ENCODE data around the gene RSRP1.
"Not testable (repeated sequence)": the region's sequence is repeated elsewhere in the genome, so short reads cannot be mapped to it uniquely, and the experiment has no call there.

The RSRP1 gene, protein sequence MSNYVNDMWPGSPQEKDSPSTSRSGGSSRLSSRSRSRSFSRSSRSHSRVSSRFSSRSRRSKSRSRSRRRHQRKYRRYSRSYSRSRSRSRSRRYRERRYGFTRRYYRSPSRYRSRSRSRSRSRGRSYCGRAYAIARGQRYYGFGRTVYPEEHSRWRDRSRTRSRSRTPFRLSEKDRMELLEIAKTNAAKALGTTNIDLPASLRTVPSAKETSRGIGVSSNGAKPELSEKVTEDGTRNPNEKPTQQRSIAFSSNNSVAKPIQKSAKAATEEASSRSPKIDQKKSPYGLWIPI

GRCh38 chr1:25247024-25247828 lies at the start of gene RSRP1:
Gene RSRP1 (minus strand): TSS chr1:25247454. CDS start chr1:25246963, 491 bp downstream.
- DNase-seq (ENCODE audit: low spot score) = peak; percentile 99

DNA sequence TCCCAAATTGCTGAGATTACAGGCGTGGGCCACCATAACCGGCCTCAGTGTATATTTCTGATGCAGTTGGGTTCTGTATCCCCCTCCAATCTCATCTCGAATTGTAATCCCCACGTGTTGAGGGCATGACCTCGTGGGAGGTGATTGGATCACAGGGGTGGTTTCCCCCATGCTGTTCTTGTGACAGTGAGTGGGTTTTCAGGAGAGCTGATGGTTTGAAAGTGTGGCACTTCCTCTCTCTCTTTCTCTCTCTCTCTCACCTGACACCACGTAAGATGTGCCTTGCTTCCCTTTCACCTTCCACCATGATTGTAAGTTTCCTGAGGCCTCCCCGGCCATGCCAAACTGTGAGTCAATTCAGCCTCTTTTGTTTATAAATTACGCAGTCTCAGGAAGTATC lies 49.2 kb upstream of the RSRP1 start:
- not testable (repeated sequence) for DNase-seq (ENCODE audit: low spot score)

- DNase-seq (ENCODE audit: low spot score) = not testable (repeated sequence)
Observed at GRCh38 chr1:25294889-25295826, 47.9 kb upstream of the RSRP1 start.

- not testable (repeated sequence) for DNase-seq (ENCODE audit: low spot score)
Observed at GRCh38 chr1:25293426-25293825, 46.2 kb upstream of the RSRP1 start.

DNA sequence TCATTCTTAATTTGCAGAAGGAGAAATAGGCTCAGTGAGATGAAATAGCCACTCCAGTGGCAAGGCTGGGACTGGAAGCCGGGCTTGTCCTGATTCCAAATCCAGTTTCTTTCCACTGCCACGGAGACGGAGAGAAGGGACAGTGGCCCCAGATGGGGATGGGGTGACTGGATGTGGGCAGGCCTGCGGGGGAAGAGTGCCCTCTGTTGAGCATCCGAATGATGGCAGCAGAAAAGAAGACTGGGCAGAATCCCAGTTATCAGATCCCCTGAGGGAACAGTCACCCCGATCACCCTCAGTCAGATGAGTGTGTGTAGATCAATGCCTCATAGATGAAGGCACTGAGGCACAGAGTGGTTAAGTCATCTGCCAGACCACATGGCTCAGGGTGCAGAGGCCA lies 42.8 kb upstream of the RSRP1 start:
- not testable (repeated sequence) for DNase-seq (ENCODE audit: low spot score)

DNA sequence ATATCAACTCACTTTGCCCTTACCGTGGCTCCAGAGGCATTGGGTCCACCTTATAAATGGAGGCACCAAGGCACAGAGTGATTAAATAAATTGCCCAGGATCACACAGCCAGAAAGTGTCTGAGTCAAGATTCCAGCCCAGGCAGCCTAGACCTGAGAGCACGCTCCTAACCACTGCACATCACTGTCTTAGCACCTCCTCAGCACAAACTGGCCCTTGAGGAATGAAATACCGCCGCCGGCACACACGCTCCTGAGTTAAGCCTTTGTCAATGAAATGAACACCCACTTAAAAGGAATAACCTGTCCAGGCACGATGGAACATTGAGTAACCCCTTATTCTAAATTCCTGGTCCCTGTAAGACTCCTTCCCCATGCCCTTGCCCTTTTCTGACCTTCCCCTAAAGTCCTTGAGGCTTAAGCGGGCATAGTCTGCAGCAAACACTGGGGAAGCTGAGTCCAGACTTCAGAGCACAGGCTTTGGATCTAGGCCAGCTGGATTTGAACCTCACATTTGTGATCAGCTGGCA lies 41.4 kb upstream of the RSRP1 start:
- DNase-seq (ENCODE audit: low spot score) = not testable (repeated sequence)

DNA sequence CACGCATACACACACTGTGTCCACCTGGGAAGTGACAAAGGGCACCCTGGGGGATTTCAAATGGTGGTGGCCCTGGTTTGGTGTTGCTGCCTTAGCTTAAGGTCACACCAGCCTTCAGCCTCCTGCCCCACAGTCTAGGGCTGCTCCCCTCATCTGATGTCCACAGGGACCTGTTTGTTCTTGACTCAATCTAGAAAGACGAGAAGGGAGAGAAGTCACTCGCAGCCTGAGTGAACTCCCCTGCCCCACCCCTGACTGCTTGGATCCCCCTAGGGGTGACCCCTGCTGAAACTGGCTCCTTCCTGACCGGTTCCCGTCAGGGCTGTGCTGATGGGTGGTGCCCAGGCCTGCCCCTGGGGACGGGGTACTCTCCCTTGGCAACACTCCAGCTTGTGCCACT lies 39.9 kb upstream of the RSRP1 start:
- DNase-seq (ENCODE audit: low spot score) = not testable (repeated sequence)

DNA sequence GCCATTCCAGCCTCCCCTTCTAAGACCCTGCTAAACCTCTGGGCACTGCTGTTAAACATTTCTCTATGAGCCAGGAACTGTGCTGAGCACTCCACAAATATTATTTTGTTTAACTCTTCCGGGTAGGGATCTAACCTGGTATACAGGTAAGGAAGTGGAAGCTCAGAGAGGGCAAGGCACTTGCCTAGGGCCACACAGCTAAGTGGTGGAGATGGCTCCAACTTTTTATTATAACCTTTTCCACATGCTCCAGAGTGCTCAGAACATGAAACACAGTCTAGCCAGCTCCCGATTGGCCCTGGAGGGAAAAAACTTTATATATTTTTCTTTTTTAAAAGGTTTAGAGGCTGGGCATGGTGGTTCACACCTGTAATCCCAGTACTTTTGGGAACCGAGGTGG lies 38.6 kb upstream of the RSRP1 start:
- not testable (repeated sequence) for DNase-seq (ENCODE audit: low spot score)

GRCh38 chr1:25279693-25280111 lies 32.4 kb upstream of the RSRP1 start:
- not testable (repeated sequence) for DNase-seq (ENCODE audit: low spot score)

GRCh38 chr1:25278790-25279189 lies 31.5 kb upstream of the RSRP1 start:
- not testable (repeated sequence) for DNase-seq (ENCODE audit: low spot score)

- DNase-seq (ENCODE audit: low spot score) = not testable (repeated sequence)
Observed at GRCh38 chr1:25278358-25278757, 31.1 kb upstream of the RSRP1 start.

DNA sequence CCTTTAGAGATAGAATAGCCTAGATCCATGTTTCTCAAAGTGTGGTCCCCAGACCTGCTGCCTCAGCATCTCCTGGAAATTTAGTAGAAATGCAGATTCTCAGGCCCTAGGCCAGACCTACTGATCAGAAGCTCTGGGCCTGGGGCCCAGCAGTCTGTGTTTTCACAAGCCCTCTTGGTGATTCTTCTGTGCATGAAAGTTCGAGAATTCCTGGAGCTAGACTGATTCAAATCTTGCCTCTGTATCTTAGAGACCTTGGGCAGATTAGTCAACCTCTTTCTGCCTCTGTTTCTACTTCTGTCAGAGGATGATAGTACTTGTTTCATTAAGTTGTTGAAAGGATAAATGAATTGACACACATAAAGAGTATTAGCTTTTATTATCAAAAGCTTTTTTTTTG lies 30.0 kb upstream of the RSRP1 start:
- DNase-seq (ENCODE audit: low spot score) = not testable (repeated sequence)

DNA sequence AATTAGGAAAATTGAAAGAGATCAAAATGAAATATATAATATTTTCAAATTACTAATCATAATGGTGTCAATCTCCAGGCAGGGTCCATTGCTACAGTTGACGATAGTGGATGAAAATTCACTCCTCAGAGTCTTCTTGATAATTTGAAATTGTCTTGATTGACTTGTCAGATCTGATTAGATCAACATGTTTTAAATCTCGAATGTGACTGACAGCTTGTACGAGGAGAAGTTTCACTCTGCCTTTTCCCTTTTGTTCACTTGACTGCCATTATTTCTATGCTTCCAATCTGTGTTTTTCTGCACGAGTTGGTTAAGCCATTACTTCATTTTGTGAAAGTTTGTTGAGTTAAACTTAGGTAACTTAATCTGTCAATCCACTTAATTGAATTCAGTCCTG lies 28.4 kb upstream of the RSRP1 start:
- DNase-seq (ENCODE audit: low spot score) = not testable (repeated sequence)

GRCh38 chr1:25272238-25272637 lies 25.0 kb upstream of the RSRP1 start, which contains the start of gene RHD:
Gene RHD (plus strand): TSS chr1:25272509. CDS start chr1:25272548, 39 bp downstream.
- not testable (repeated sequence) for DNase-seq (ENCODE audit: low spot score)

DNA sequence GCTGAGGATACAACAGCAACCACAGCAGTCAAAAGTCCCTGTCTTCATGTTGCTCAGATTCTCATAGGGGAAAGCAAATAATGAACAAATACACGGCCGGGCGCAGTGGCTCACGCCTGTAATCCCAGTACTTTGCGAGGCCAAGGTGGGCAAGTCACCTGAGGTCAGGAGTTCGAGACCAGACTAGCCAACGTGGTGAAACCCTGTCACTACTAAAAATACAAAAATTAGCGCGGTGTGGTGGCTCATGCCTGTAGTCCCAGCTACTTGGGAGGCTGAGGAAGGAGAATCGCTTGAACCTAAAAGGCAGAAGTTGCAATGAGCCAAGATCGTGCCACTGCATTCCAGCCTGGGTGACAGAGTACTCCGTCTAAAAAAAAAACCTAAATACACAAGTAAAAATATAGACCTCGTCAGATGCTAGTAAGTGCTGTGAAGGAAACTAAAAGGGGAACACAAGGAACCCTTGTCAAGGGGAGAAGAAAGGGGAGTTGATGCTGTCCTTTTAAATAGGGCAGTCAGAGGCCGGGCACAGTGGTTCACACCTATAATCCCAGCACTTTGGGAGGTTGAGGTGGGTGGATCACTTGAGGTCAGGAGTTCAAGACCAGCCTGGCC lies 21.0 kb upstream of the RSRP1 start:
- DNase-seq (ENCODE audit: low spot score) = not testable (repeated sequence)

GRCh38 chr1:25267288-25268142 lies 20.3 kb upstream of the RSRP1 start:
- peak; percentile 24 for DNase-seq (ENCODE audit: low spot score)

- not testable (repeated sequence) for DNase-seq (ENCODE audit: low spot score)
Observed at GRCh38 chr1:25266554-25267287, 19.5 kb upstream of the RSRP1 start.

DNA sequence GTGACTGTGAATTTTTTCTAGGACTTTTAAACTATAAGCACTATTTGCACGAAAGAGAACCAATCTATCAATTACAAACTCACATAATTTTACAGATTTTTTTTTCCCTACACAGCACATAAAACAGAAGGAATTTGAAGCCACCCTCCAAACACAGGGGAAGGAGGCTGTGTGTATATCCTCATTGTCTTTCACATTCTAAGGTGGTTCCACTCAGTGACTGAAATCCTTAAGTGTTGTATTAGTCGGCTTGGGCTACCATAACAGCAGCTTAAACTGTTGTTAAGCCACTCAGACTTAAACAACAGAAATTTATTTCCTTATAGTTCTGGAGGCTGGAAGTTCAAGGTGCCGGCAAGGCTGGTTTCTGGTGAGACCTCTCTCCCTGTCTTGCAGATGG lies 13.1 kb upstream of the RSRP1 start:
- not testable (repeated sequence) for DNase-seq (ENCODE audit: low spot score)

DNA sequence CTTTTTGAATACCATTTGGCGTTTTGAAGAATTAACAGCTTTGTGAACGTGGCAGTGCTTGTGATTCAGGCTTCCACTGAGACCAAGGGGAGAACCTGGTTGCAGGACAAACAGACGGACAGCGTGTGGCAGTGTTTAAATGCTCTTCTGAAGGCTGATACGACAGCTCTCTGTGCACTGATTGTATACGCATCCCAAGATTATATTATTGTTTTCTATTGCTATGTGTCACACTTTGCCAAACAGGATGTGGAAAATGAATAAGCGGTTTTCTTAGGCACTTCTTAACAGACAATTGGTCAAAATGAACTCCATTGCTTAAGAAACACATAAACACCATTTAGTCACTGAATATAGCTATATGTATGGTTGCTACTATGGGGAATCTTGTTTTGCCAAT lies 12.6 kb upstream of the RSRP1 start:
- not testable (repeated sequence) for DNase-seq (ENCODE audit: low spot score)

Data from D341Med (cell line).